ENCODE data around the gene RAB31. TPM values are rescaled to one million over a fixed set of nuclear protein-coding genes. Genes with fewer than 3 reads are reported as not detected.

RAB31 gene
- total RNA-seq, 1 experiment from 2014 or later, result 2.3 TPM

DNA sequence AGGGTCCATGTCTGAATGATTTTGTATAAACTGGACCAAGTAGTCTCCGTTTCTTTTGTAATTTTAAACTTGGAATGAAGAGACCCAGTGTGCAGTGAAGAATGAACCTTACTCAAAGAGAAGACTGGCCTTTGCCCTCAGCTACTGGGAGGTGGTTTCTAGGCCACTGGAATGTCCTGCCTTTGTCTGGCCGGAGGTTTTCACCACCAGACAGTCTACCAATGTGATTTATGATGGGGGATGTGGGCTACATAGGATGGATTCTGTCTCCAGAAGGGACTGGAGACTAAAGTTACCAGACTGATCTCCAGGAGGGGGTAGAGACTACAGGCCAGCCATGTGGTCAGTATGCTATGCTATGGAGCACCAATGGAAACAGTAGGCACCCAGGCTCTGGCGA is 42.8 kb upstream of the RAB31 start:
- TF ChIP-seq, protein P1, sequence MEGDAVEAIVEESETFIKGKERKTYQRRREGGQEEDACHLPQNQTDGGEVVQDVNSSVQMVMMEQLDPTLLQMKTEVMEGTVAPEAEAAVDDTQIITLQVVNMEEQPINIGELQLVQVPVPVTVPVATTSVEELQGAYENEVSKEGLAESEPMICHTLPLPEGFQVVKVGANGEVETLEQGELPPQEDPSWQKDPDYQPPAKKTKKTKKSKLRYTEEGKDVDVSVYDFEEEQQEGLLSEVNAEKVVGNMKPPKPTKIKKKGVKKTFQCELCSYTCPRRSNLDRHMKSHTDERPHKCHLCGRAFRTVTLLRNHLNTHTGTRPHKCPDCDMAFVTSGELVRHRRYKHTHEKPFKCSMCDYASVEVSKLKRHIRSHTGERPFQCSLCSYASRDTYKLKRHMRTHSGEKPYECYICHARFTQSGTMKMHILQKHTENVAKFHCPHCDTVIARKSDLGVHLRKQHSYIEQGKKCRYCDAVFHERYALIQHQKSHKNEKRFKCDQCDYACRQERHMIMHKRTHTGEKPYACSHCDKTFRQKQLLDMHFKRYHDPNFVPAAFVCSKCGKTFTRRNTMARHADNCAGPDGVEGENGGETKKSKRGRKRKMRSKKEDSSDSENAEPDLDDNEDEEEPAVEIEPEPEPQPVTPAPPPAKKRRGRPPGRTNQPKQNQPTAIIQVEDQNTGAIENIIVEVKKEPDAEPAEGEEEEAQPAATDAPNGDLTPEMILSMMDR (IDR thresholded peaks at IDR 0.05; ENCODE audit: unreplicated experiment), result no peak
- CTCF ChIA-PET, result no interaction called here
- no peak for DNase-seq

DNA sequence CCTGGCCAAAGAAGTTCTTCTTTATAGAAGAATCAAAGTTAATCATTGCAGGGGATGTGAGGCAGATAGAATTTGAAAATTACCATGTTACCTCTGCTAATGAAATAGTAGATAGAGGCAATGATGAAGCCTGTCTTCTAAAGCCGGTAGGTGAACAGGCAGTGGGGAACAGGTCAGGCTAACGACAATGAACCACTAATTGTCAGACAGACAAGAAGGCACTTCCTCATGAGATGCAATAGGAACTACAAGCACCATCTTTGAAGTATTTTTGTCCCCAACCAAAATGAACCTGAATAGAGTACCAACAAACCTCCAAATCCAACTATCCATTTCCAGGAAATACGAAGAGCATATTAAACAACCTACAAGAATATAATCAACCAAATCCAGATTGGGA is 41.6 kb upstream of the RAB31 start:
- TF ChIP-seq, protein P1 (IDR thresholded peaks at IDR 0.05; ENCODE audit: unreplicated experiment), result no peak
- no peak for DNase-seq
- no peaks in the 10 kb centered on the region for H3K36me3 Mint-ChIP-seq (ENCODE audit: insufficient read depth, unreplicated experiment)
- intact Hi-C loops (cut with micrococcal nuclease; ENCODE audit: unreplicated experiment), result no loop called here
- CTCF ChIA-PET, result no interaction called here
- H3K4me3 Mint-ChIP-seq (ENCODE audit: low read depth, unreplicated experiment), result no peak overlapping the region
- H3K9me3 Mint-ChIP-seq (ENCODE audit: low read depth, unreplicated experiment), result peaks cover 2% of the 10 kb centered on the region
- no peaks in the 10 kb centered on the region for H3K27me3 Mint-ChIP-seq (ENCODE audit: unreplicated experiment)
- no peaks in the 10 kb centered on the region for H3K4me1 Mint-ChIP-seq (ENCODE audit: low read depth, unreplicated experiment)
- no peak overlapping the region for H3K27ac Mint-ChIP-seq (ENCODE audit: unreplicated experiment)
- no TSS peak for BruUV-seq (replicated peaks)

More for the DNA sequence above, 42.8 kb upstream of the RAB31 start:
- BruUV-seq (replicated peaks), result no TSS peak
- H3K9me3 Mint-ChIP-seq (ENCODE audit: low read depth, unreplicated experiment), result peaks cover 2% of the 10 kb centered on the region
- no peaks in the 10 kb centered on the region for H3K27me3 Mint-ChIP-seq (ENCODE audit: unreplicated experiment)
- no peak overlapping the region for H3K27ac Mint-ChIP-seq (ENCODE audit: unreplicated experiment)
- no peak overlapping the region for H3K4me3 Mint-ChIP-seq (ENCODE audit: low read depth, unreplicated experiment)
- H3K4me1 Mint-ChIP-seq (ENCODE audit: low read depth, unreplicated experiment), result no peaks in the 10 kb centered on the region
- intact Hi-C loops (cut with micrococcal nuclease; ENCODE audit: unreplicated experiment), result no loop called here
- no peaks in the 10 kb centered on the region for H3K36me3 Mint-ChIP-seq (ENCODE audit: insufficient read depth, unreplicated experiment)

DNA sequence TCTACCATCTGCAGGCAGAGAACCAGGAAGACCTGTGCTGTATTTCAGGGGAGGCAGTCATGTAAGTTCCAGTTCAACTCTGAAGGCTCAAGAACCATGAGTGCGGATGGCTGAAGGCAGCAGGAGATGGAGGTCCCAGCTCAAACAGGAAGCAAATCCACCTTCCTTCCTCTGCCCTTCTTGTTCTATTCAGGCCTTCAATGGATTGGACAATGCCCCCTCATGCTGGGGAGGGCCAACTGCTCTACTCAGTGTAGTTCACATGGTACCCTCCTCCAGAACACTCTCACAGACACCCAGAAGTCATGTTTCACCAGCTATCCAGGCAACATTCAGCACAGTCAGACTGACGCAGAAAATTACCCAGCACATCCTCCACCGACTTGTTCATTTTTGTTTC is 39.1 kb upstream of the RAB31 start:
- H3K9me3 Mint-ChIP-seq (ENCODE audit: low read depth, unreplicated experiment), result peaks cover 2% of the 10 kb centered on the region
- peaks cover 10% of the 10 kb centered on the region for H3K36me3 Mint-ChIP-seq (ENCODE audit: insufficient read depth, unreplicated experiment)
- TF ChIP-seq, protein P1 (IDR thresholded peaks at IDR 0.05; ENCODE audit: unreplicated experiment), result no peak
- BruUV-seq (replicated peaks), result no TSS peak
- no peak overlapping the region for H3K4me3 Mint-ChIP-seq (ENCODE audit: low read depth, unreplicated experiment)
- H3K4me1 Mint-ChIP-seq (ENCODE audit: low read depth, unreplicated experiment), result peaks cover 8% of the 10 kb centered on the region
- H3K27me3 Mint-ChIP-seq (ENCODE audit: unreplicated experiment), result no peaks in the 10 kb centered on the region
- intact Hi-C loops (cut with micrococcal nuclease; ENCODE audit: unreplicated experiment), result no loop called here
- CTCF ChIA-PET, result interaction anchor here (0.7 to 1.0 kb wide), 2 partner anchors 57 to 603 kb away, joined by 3 to 4 read pairs; no protein-coding TSS in a partner anchor
- peak overlapping the region; percentile 24 for H3K27ac Mint-ChIP-seq (ENCODE audit: unreplicated experiment)
- no peak for DNase-seq

DNA sequence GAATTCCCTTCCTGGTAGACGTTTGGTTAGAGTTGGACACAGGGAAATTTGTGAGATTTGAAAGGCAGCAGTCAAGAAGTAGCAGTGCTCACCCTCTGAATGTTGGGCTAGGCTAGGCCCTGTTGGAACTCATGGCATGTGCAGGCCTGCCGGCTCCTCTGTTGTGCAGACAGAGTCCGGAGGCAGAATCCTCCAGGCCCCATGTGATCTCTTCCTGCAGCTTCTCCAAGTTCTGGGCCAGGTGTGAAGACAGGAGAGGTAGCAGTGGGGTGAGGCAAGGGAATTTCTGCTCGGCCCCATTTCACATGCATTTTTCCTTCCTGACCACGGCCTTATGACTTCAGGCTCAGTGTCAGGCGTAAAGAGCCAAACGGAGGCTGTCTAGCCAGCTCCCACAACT is 36.9 kb upstream of the RAB31 start:
- CTCF ChIA-PET, result no interaction called here
- no peak overlapping the region for H3K4me3 Mint-ChIP-seq (ENCODE audit: low read depth, unreplicated experiment)

More for the DNA sequence above, 36.9 kb upstream of the RAB31 start:
- DNase-seq, result no peak
- Mint-ChIP-seq H3K4me1 (ENCODE audit: low read depth, unreplicated experiment) (peaks cover 24% of the 10 kb centered on the region), H3K27ac (ENCODE audit: unreplicated experiment) (no peak overlapping the region), H3K36me3 (ENCODE audit: insufficient read depth, unreplicated experiment) (peaks cover 10% of the 10 kb centered on the region), H3K27me3 (ENCODE audit: unreplicated experiment) (no peaks in the 10 kb centered on the region), H3K9me3 (ENCODE audit: low read depth, unreplicated experiment) (no peaks in the 10 kb centered on the region)
- intact Hi-C loops (cut with micrococcal nuclease; ENCODE audit: unreplicated experiment), result no loop called here
- TF ChIP-seq, protein P1 (IDR thresholded peaks at IDR 0.05; ENCODE audit: unreplicated experiment), result no peak
- no TSS peak for BruUV-seq (replicated peaks)

Measured in Calu3 (cell line).